OCI-M2 (cell line): Measurements from ENCODE around the gene C11orf58.

Source experiments
- DNase-seq: peaks from one replicate; lab custom pipeline; 2025; ENCODE audit not compliant: unreplicated experiment; lab: John Stamatoyannopoulos, UW

C11orf58 gene

DNA sequence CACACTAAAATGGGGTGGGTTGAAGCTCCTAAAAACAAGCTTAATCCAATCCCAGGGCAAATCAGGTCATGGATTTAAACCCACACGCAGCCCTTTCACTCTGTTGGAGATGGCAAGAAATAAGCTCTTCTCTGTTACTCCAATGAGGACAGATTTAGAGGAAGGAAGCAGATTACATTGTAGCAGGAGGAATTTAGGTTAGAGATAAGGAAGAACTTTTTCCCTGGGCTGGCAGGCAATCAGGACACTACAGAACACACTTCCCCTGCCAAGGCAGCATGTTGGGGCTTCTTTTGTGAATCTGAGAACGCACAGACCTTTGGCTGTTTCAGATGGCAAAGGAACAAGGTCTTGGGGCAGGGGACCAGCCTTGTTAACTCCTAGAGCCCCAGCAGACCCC, 46.2 kb downstream of the C11orf58 start:
- DNase-seq: no peak

DNA sequence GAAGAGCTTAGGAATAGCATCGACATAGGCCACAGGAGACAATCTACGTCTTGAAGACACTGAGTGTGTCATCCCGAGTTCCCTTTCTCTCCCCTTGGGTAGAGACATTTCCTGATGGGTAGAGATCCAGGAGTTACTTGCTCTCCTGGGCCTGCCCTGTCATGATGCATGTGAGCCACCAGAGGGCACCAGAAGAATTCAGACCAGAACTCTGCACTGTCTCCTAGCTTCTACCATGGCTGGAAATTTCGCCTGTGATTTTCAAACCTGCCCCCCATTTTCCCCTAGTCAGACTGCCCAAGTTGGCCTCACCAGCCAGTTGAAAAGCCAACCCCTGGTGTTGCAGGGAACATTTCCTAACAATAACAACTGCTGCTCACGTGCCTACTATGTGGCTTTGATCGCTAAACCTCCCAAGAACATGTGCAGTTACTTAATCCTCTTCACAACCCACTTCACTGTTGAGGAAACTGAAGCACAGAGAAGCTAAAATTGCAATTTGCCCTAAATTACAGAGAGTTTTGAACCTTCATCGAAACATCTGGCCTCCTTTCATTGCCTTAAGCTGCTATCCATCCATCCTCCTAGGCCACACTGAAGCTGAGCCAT, 47.2 kb downstream of the C11orf58 start:
- DNase-seq: no peak

DNA sequence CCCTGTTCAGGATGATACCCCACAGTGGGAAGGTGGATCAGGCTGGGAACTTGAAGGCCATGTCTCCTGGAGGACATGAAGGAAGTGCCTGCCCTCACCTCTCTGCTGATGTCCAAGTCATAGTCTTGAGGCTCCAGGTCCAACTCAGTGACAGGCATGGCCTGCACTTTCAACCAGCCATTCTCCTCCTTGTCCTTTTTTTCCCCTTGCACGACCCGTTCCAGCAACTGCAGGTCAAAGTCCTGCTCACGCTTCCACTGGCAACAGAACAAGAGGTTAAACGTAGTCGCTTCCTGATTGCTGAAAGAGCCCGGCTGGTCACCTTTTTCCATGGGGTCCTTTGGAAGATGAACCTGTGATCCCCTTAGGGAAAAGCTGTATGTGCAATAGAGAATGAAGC, 47.7 kb downstream of the C11orf58 start:
- no peak for DNase-seq

DNA sequence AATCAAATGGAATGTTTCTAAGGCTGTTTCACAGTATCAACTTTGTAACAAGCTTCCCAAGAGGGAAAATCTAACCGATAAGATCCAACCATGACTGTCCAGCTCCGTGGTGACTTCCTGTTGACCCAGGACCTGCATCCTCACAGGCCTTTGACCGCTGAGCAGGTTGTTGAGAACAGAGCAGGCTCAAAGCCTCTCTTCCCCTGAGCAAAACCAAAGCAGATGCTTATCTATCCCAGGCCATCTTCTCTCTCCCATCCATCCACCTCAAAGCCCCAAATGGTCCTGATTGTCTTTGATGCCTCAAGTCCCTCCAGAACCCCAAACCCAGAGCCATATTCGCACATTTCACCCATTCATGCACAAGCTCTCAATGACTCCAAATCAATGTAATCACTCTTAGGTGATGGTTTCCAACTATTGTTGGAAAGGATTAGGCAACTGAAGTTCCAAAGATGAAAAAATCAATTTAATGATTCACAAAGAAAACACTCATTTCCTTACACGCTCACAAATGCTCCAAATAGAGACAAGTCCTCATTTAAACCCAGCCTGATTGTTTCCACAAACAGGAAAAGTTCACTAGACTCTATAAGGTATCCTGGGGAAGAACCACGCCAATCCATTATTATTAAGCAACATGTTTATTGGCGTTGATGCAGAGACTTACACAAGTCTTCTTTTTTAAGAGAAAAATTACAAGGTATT, 48.7 kb downstream of the C11orf58 start:
- no peak for DNase-seq

DNA sequence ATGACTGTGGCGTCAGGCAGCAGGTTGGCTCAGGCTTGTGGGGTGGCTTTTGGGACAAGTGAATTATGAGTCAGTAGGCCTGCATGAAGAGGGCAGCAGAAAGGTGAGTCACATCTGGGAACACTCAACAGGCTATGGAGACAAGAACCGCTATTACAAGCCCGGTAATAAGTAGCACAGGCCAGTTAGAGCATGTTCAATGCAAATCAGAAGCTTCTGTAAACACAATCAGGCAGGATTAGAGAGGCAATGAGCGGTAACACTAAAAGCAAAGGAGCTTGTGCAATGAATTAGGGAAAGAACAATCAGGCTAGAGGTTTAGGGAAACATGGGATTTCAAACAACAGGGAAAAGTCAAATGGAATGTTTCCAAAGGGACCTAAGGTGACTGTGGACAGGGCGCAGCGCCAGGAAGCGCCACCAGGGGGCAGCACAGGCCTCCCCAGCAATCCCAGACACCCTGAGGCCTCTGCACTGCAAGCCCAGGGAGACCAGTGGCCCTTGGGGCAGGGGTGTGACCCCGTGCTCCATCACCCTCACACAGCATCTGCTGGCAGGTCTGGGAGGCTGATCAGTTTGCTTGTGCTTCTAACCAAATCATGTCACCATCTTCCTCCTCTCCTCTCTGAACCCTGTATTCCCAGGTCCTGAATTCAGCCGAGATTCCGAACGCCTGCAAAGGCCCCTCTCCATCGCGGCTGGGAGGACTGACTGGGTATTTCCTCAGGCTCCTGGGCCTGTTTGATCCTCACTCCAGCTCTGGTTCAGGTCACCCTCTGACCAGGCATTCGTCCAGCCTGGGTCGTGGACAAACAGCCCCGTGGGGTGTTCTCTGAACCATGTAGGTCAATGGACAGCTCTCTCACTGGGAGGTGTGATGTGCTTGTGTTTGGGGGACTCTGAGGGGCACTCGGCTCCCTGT, 50.0 kb downstream of the C11orf58 start:
- DNase-seq: peak; percentile 6

DNA sequence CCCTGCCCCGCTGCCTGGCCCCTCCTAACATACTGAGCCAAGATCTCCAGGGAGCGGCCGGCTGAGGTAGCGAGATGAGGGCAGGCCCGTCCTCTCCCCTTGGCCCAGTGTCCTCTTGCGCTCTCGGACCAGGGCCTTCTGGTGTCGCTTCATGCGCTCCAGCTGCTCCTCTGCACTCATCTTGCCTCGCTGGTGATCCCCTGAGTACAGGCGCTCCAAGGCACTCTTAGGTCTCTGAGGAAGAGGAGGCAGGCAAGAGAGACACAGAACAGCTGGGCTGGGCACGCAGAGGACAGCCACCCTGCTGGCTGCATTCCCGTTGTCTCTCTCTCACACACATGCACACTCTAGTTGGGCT, 50.6 kb downstream of the C11orf58 start:
- no peak for DNase-seq

DNA sequence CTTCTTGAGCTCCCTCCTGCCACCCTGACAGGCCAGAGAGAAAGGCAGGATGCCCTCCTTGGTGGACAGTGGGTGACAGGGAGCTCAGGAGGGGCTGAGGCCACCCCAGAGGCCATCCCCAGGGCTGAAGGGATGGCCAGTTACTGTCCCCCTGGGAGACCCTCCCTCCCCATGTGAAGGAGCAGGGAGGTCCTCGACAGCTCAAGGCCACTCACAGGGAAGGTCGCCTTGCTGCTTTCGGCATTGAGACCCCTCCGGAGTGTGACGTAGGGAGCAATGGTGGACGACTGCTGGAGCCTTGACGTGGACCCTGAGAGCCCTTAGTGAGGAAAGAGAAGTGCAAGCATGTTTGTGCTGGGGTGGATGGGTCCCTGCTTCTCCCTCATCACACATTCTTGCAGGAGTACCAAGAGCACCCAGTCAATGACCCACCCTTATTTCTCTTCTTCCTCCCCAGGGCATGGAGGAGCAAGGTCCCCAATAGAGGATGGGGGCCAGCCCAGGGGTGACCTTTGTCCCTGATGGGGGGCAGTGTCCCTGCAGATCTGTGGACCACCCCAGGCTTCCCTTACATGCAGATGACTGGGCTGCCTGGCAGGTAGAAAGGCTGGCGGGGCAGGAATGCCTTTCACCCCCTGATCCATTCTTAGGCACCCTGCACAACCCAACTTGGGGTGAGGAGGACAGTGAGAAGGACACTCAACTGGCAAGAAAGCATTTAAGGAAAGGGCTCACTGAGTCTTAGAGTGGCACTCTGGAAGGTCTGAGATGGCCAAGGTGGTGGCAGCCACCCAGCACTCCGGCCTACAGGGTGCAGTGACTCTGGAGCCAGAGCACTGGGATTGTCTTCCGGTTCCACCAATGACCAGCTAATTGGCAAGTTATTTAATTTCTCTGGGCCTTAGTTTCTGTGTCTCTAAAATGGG, 51.4 kb downstream of the C11orf58 start:
- DNase-seq: no peak

DNA sequence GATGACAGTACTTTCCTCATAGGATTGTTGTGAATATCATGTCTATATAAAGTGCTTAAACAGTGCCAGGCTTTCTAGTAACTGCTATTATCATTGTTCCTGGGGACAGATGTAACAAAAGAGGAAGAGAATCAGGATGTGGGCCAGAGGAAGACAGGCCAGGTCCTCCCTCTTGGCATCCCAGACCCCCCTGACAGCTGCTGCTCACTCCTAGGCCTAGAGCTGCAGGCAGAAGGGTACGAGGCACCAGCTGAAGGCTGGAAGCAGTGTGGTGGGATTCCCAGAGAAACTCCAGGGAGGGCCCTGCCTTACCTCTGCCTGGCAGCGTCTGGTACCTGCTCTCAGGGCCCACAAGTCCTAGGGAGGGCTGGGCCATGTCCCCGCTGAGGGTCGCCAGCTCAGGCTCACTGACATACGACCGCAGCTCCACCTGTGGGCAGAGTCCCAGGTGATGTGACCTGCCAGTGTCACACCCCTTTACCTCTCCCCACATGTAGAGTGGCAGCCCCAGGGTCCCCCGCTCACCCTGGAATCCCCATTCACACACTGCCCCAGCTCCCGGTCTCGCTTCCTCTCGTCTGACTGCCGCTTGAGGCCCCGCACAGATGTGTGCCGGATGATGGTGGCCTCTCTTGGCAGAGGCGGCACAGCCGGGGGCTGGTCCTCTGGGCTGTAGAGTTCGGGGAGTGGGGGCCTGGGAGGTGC, 52.2 kb downstream of the C11orf58 start:
- DNase-seq: no peak

DNA sequence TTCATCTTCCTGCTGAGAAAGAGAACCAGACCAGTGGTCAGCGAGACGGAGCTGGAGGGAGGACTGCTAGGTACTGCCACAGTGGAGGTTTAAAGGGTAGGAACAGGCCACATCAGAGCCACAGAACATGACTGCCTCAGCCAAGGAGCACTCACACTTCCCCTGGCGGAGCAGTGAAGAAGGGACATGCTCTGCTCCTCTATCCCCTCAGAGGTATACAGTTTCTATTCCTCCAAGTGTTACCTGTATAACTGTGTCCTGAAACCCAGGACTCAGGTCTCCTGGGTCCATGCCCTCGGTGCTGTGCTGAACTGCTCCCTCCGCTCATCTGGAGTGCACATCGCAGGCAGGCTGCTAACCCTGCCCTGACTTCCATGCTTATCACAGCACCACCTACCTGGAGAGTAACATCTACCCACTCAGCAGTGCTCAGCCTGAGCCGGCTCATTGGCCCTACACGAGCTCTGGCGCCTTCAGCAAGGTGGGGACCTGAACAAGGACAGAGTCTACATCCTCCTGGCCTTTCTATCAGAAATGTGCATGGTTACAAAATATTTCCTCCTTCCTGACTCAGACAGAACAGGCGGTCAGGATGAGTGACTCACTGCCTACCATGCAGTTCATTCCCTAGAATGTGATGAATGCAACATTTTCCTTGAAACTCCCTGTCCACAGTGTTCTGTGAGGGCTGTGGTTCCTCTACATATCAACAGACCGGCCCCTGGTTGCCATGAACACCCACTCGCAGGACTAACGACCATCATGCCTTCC, 52.9 kb downstream of the C11orf58 start:
- no peak for DNase-seq

DNA sequence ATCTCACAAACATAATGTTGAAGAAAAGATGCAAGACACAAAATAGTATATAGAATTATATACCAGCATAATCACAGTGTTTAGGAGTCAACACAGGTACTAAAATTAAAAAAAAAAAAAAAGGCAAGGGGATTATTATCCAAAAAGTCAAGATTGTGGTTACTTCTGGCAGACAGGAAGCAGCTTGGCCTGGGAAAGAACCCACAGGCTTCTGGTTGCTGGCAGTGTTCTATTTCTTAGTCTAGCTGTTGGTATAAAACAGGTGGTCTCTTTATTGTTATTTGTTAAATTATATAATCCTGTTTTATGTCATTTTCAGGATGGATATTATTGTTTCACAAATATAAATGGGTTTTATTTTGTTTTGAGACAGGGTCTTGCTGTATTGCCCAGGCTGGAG, 54.0 kb downstream of the C11orf58 start:
- DNase-seq: no peak

DNA sequence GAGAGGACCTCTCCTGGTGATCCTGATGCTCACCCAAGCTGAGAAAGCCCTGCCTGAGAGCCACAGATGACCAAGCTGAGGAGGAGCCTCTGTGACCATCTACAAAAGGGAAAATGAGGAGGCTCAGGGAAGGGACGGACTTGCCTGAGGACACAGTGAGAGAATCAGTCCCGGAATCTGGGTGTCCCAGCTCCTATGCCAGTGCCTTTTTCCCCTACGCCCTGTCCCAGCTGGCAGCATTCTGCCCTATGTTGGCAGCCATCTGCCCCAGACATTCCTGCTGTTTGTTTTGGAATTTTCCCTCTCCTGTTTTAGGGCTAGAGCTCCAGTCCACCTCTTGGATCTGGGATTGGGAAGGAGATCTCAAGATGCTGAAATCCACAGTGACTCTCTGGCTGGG, 54.6 kb downstream of the C11orf58 start:
- no peak for DNase-seq

DNA sequence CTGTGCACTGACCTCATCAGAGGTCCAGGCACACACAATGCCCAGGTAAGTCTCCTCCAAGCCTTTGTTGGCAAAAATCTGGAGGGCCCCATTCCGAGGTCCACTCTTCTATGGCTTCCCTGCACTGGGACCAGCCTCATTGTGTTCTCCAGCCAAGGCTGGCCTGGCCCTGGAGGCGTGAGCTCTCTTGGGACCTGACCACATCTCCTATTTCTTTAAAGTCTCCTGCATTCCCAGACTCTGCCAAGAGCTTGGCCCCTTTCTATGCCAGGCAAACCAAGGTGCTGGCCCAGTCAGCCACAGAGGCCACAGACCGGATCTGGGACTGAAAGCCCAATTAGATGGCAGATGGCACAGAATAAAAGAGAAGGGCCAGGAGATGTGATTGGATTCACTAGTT, 55.1 kb downstream of the C11orf58 start:
- no peak for DNase-seq

DNA sequence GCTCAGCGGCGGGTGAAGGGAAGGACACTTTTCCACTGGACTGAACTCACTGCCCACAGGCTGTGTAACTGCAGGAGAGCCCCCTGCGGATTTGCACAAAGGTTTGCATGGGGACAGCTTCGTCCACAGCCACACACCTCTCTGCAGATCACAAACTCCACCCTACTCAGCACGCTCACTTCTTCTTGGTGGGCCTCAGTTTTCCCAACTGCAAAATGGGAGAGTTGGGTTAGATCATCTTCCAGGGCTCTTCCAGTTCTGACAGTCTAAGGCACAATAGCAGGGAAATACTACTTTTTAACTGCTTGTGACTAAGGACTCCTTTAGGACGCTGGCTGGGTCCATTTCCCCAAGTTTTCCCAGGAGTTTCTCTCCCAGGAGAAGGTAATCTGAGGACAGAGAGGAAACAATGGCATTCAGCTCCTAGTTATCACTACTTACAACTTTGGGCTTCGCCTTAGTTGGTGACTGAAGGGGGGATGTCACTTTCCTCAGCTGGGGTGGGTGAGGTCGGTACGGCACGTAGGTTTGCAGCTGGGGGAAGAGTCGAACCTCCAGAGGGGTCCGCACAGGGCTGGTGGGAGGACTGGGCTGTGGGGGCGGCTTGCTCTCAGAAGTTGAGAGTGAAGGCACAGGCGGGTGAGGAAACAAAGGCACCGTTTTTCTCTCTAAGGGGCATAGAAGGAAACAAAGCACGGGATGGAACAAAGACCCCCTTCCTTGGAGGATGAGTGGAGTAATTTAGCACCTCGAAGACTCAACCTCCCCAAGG, 55.8 kb downstream of the C11orf58 start:
- no peak for DNase-seq

DNA sequence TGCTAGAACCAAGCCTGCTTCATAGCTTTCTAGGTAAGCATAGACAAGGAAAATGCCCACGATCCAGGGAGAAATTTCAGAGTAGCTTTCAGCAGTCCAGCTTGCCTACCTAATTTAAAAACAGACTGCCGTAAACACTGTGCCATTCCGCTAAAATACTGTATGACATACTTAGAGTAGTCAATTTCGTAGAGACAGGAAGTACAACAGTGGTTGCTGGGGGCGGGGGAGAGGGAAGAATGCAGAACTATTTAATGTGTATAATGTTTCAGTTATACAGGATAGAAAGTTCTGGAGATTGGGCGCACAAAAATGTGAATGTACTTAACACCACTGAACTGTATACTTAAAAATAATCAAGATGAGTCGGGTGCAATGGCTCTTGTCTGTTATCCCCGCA, 56.7 kb downstream of the C11orf58 start:
- no peak for DNase-seq

DNA sequence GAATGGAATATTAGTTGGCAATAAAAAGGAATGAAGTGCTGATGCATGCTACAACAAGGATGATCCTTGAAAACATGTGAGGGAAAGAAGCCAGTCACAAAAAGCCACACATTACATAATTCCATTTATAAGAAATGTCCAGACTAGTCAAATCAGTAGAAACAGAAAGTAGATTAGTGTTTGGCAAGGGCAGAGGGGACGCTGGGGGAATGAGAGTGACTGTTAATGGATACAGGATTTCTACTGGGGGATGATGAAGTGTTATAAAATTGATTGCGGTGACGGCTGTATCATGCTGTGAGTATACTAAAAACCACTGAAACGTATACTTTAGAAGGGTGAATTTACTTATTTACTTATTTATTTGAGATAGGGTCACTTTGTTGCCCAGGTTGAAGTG, 57.9 kb downstream of the C11orf58 start:
- no peak for DNase-seq

DNA sequence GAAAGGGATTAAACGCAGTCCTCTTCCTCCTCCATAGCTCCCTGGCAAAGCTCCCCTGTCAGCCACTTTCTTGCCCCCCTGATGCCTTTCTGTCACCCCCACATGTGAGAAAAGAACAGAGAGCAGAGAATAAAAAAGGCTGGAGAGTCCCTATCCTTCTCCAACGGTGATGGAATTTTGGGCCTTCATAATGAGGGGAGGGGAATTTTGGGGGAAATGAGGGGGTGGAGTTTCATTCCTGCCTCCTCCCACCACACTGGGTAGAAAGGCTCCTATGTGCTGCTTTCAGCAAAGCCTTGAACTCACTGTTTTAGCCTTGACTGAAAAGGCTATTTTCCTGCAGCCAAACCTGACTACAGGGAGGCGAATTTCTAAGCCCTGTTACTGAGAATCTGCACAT, 59.3 kb downstream of the C11orf58 start:
- DNase-seq: no peak

DNA sequence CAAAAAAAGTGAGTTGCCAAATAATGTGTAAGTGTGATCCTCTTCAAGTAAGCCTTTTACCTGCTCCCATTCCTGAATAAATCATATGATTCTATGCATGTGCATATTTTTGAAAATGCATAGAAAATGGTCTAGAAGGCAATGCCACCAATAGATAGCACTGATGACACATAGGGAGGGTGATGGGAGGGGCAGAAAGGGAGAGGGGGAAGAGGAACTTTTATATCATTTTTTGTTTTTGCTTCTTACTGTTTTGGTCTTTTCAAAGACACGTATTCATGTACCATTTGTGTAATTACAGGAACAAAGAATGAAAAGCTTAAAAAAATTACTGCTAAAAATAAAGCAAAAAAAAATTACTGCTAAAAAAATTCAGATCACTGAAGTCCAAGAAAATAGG, 60.8 kb downstream of the C11orf58 start:
- DNase-seq: no peak

DNA sequence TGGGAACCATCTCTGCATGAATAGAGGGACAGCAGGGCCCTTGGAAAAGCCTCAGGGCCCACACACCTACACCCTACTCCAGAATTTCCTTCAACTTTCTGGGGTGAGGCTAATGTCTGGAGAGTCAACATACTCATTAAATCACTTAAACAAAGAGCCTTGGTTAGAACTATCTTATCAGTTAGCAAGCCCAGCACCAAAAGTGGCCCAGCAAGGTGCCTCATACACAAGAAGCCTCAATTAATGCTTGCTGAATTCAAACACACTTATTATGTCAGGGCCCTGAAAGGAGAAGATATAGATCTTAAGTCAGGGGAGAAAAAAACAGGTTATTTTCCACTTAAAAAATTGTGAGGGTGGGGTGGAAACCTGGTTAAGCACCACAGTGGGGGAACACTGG, 61.4 kb downstream of the C11orf58 start:
- no peak for DNase-seq

DNA sequence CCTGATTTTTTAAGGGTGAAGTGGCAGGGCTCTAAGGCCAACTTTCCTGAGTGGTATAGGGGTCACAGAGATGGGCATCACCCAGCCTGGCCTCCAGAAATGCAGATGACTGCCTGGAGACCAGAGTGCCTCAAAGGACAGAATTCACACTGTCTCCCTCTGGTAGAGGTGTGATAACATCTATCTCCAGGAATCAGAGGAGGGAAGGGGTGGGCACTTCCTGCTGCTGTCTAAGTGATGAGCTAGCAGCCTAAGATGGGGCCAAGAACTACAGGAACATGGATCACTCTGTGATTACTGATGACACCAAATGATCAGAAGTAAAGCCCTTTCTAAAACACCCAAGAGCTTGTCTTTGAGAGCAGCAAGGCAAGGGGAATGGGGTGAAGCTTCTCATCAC, 61.9 kb downstream of the C11orf58 start:
- DNase-seq: no peak
